Measurements from ENCODE around the gene AKAP13.

The AKAP13 gene

DNA sequence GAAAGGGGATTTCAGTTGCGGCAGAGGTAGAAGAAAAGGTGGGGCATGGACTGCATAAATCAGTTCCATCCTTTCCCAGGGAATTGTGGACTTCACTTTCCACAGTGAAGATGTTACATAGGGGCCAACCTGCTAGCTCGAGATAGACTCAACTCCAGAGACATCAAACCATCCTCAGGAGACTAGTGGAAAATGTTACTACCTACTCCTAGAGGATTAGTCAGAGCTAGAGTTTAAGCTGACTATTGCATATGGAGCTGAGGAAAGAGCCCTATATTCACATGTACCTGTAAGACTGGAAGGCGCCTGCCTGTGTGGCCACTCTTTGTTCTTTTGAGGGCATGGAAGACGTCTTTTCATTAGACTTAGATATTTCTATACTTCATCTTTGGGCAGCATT lies 345.2 kb downstream of the AKAP13 start:
- Histone ChIP-seq H3K27me3 (ENCODE audit: low read depth, low read length) (no peaks in the 10 kb centered on the region), H3K79me2 (ENCODE audit: low read length) (no peaks in the 10 kb centered on the region), H3K4me1 (ENCODE audit: low read length) (peaks cover 11% of the 10 kb centered on the region), H3K4me2 (ENCODE audit: low read length) (no peak overlapping the region), H3K9ac (ENCODE audit: low read length) (no peak overlapping the region), H3K27ac (ENCODE audit: low read length) (no peak overlapping the region), H2AFZ (ENCODE audit: low read depth, low read length) (no peak overlapping the region), H3K9me3 (ENCODE audit: insufficient read depth, low read length) (no peaks in the 10 kb centered on the region), H3K4me3 (ENCODE audit: low read length) (no peak overlapping the region), H3K36me3 (replicated peaks; ENCODE audit: low read depth, low read length) (peaks cover 80% of the 10 kb centered on the region), H4K20me1 (ENCODE audit: insufficient read depth, low read length) (no peaks in the 10 kb centered on the region)
- TF ChIP-seq, protein P1, sequence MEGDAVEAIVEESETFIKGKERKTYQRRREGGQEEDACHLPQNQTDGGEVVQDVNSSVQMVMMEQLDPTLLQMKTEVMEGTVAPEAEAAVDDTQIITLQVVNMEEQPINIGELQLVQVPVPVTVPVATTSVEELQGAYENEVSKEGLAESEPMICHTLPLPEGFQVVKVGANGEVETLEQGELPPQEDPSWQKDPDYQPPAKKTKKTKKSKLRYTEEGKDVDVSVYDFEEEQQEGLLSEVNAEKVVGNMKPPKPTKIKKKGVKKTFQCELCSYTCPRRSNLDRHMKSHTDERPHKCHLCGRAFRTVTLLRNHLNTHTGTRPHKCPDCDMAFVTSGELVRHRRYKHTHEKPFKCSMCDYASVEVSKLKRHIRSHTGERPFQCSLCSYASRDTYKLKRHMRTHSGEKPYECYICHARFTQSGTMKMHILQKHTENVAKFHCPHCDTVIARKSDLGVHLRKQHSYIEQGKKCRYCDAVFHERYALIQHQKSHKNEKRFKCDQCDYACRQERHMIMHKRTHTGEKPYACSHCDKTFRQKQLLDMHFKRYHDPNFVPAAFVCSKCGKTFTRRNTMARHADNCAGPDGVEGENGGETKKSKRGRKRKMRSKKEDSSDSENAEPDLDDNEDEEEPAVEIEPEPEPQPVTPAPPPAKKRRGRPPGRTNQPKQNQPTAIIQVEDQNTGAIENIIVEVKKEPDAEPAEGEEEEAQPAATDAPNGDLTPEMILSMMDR (IDR thresholded peaks at IDR 0.05; ENCODE audit: low read depth, low read length): no peak
- no peak for TF ChIP-seq EZH2phosphoT487 (IDR thresholded peaks at IDR 0.05; ENCODE audit: low read depth)

DNA sequence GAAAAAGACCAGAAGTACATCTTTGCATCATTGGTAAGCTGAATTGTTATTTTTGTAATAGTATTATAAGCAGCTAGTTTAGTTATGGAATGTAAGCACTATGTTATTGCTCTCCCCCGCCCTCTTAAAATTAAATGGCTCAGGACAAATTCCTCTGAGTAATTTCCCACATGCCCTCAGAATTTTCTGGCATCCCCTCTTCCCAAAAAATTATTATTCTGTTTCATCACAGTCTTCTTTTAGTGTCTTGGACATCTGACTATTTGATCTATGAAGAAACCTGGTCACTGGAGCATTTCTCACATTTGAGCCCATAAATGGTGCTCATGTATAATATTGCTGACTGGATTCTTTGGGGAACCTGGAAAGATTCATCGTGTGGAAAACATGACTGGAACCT lies 346.1 kb downstream of the AKAP13 start:
- TF ChIP-seq EZH2phosphoT487 (IDR thresholded peaks at IDR 0.05; ENCODE audit: low read depth): no peak
- TF ChIP-seq, protein P1 (IDR thresholded peaks at IDR 0.05; ENCODE audit: low read depth, low read length): no peak
- no peak overlapping the region for H3K9ac ChIP-seq (ENCODE audit: low read length)
- no peaks in the 10 kb centered on the region for H3K9me3 ChIP-seq (ENCODE audit: insufficient read depth, low read length)
- H2AFZ ChIP-seq (ENCODE audit: low read depth, low read length): no peak overlapping the region
- no peaks in the 10 kb centered on the region for H4K20me1 ChIP-seq (ENCODE audit: insufficient read depth, low read length)
- no peak overlapping the region for H3K4me3 ChIP-seq (ENCODE audit: low read length)
- no peak overlapping the region for H3K4me2 ChIP-seq (ENCODE audit: low read length)
- H3K4me1 ChIP-seq (ENCODE audit: low read length): peaks cover 8% of the 10 kb centered on the region
- no peaks in the 10 kb centered on the region for H3K27me3 ChIP-seq (ENCODE audit: low read depth, low read length)
- H3K36me3 ChIP-seq (replicated peaks; ENCODE audit: low read depth, low read length): peaks cover 78% of the 10 kb centered on the region
- no peaks in the 10 kb centered on the region for H3K79me2 ChIP-seq (ENCODE audit: low read length)
- no peak overlapping the region for H3K27ac ChIP-seq (ENCODE audit: low read length)

DNA sequence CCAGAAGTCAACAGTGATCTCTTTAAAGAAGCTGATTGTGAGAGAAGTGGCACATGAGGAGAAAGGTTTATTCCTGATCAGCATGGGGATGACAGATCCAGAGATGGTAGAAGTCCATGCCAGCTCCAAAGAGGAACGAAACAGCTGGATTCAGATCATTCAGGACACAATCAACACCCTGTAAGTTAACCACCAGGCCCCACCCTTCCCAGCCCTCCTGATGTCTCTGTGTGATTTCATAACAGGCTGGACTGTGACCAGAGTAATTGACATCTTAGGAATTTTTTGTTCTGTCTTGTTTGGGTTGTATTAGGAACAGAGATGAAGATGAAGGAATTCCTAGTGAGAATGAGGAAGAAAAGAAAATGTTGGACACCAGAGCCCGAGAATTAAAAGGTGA lies 346.7 kb downstream of the AKAP13 start:
- H3K36me3 ChIP-seq (replicated peaks; ENCODE audit: low read depth, low read length): peaks cover 78% of the 10 kb centered on the region
- peaks cover 8% of the 10 kb centered on the region for H3K4me1 ChIP-seq (ENCODE audit: low read length)
- H3K79me2 ChIP-seq (ENCODE audit: low read length): no peaks in the 10 kb centered on the region
- no peak overlapping the region for H3K27ac ChIP-seq (ENCODE audit: low read length)
- H3K9ac ChIP-seq (ENCODE audit: low read length): no peak overlapping the region
- H2AFZ ChIP-seq (ENCODE audit: low read depth, low read length): no peak overlapping the region
- TF ChIP-seq EZH2phosphoT487 (IDR thresholded peaks at IDR 0.05; ENCODE audit: low read depth): no peak
- TF ChIP-seq, protein P1 (IDR thresholded peaks at IDR 0.05; ENCODE audit: low read depth, low read length): no peak
- no peak overlapping the region for H3K4me2 ChIP-seq (ENCODE audit: low read length)
- no peaks in the 10 kb centered on the region for H3K27me3 ChIP-seq (ENCODE audit: low read depth, low read length)
- no peaks in the 10 kb centered on the region for H3K9me3 ChIP-seq (ENCODE audit: insufficient read depth, low read length)
- no peak overlapping the region for H3K4me3 ChIP-seq (ENCODE audit: low read length)
- H4K20me1 ChIP-seq (ENCODE audit: insufficient read depth, low read length): no peaks in the 10 kb centered on the region

DNA sequence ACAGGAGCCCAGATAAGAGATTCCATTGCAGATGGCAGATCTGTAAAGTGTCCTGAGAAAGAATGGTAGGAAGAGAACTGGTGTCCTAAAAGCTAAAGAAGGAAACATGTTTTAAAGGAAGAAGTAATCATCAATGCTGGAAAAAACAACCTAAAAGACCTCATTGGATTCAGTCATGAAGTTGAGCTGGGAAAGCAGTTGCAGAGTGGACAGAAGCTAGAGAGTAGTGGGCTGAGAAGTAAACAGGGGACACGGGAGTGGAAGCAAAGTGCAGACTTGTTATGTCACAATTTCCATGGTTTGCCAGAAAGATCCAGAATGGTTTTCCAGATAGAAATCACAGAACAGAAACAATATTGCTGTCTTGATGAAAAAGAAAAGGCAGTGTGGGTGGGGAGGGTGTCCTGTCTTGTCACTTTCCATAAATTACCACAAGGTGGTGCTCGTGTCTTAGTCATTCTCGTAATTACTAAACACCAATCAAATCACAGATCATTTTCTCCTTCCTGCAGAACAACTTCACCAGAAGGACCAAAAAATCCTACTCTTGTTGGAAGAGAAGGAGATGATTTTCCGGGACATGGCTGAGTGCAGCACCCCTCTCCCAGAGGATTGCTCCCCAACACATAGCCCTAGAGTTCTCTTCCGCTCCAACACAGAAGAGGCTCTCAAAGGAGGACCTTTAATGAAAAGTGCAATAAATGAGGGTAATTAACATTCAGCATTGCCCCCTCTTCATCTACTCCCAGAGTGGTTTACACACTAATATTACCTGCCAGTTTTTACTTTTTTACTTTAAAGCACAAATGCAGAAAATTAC lies 349.8 kb downstream of the AKAP13 start:
- Histone ChIP-seq H3K27me3 (ENCODE audit: low read depth, low read length) (no peaks in the 10 kb centered on the region), H3K4me2 (ENCODE audit: low read length) (no peak overlapping the region), H3K4me3 (ENCODE audit: low read length) (no peak overlapping the region), H3K9me3 (ENCODE audit: insufficient read depth, low read length) (peaks cover 9% of the 10 kb centered on the region; the same call in 1 of the 2 replicates), H2AFZ (ENCODE audit: low read depth, low read length) (no peak overlapping the region), H3K79me2 (ENCODE audit: low read length) (no peaks in the 10 kb centered on the region), H4K20me1 (ENCODE audit: insufficient read depth, low read length) (no peaks in the 10 kb centered on the region), H3K36me3 (replicated peaks; ENCODE audit: low read depth, low read length) (peaks cover 74% of the 10 kb centered on the region), H3K4me1 (ENCODE audit: low read length) (no peaks in the 10 kb centered on the region), H3K27ac (ENCODE audit: low read length) (peak overlapping the region; percentile 6; the same call in 1 of the 2 replicates), H3K9ac (ENCODE audit: low read length) (no peak overlapping the region)
- TF ChIP-seq, protein P1 (IDR thresholded peaks at IDR 0.05; ENCODE audit: low read depth, low read length): peak; percentile 84
- no peak for TF ChIP-seq EZH2phosphoT487 (IDR thresholded peaks at IDR 0.05; ENCODE audit: low read depth)

Data from OCI-LY3 (cell line).